T47D (cell line): ENCODE measurements around the gene COL6A2.

ENCODE experiments used
- DNase-seq, 2 experiments: peaks; one replicate each; pipeline versions ENCODE4 v3.0.0 to v3.0.0-alpha.2; 2011 to 2012; ENCODE audit warnings: low read depth in 1 of 2, low spot score in 1 of 2
- JUND ChIP-seq: IDR thresholded peaks from 2 replicates; pipeline ENCODE4 v1.6.1; 2012; ENCODE audit warnings: low read depth
- in situ Hi-C: cut with HindIII; loops from 2 replicates; pipeline ENCODE4 v1.10.0; 2016; ENCODE audit warnings: low sequenced_read_pairs, low pct_unique_long_range_greater_than_20kb

COL6A2 gene

GRCh38 chr21:46097336-46098293, at the start of gene COL6A2:
COL6A2 (plus strand) TSS chr21:46098112.
- DNase-seq, result peak; percentile 49 to 80

GRCh38 chr21:46048926-46049889, 48.7 kb upstream of the COL6A2 start:
- peak in 1 of 2 experiments; percentile 26 for DNase-seq
- in situ Hi-C loops, result no loop called here
- no peak for TF ChIP-seq JUND

More at GRCh38 chr21:46097336-46098293, at the start of gene COL6A2:
- in situ Hi-C loops, result no loop called here
- TF ChIP-seq JUND, result no peak

GRCh38 chr21:46049890-46050667, 47.8 kb upstream of the COL6A2 start:
- in situ Hi-C loops, result no loop called here
- DNase-seq, result no peak

GRCh38 chr21:46050668-46051378, 47.1 kb upstream of the COL6A2 start:
- DNase-seq, result no peak
- in situ Hi-C loops, result no loop called here
- no peak for TF ChIP-seq JUND

More at GRCh38 chr21:46049890-46050667, 47.8 kb upstream of the COL6A2 start:
- no peak for TF ChIP-seq JUND

GRCh38 chr21:46051379-46051770, 46.5 kb upstream of the COL6A2 start:
- DNase-seq, result no peak
- no peak for TF ChIP-seq JUND
- in situ Hi-C loops, result no loop called here

- in situ Hi-C loops, result no loop called here
- TF ChIP-seq JUND, result no peak
- no peak for DNase-seq
Measured at GRCh38 chr21:46051821-46052675, 45.9 kb upstream of the COL6A2 start.

- no peak for TF ChIP-seq JUND
- in situ Hi-C loops, result no loop called here
- no peak for DNase-seq
Measured at GRCh38 chr21:46052703-46053651, 44.9 kb upstream of the COL6A2 start.

GRCh38 chr21:46054031-46054430, 43.9 kb upstream of the COL6A2 start:
- no peak for TF ChIP-seq JUND
- in situ Hi-C loops, result no loop called here
- DNase-seq, result no peak

- DNase-seq, result no peak
- no peak for TF ChIP-seq JUND
- in situ Hi-C loops, result no loop called here
Measured at GRCh38 chr21:46054451-46054881, 43.4 kb upstream of the COL6A2 start.

- DNase-seq, result no peak
- in situ Hi-C loops, result no loop called here
- TF ChIP-seq JUND, result no peak
Measured at GRCh38 chr21:46055863-46056281, 42.0 kb upstream of the COL6A2 start.
